CD4-positive, alpha-beta T cell treated with Interleukin-4 for 4 hours (primary cell): Measurements from ENCODE around the gene TRAF6.
"Not testable (repeated sequence)": the region's sequence is repeated elsewhere in the genome, so short reads cannot be mapped to it uniquely, and the experiment has no call there.

Experiments
- DNase-seq: peaks from one replicate; pipeline ENCODE4 v3.0.0-alpha.2; 2020

Gene TRAF6, protein sequence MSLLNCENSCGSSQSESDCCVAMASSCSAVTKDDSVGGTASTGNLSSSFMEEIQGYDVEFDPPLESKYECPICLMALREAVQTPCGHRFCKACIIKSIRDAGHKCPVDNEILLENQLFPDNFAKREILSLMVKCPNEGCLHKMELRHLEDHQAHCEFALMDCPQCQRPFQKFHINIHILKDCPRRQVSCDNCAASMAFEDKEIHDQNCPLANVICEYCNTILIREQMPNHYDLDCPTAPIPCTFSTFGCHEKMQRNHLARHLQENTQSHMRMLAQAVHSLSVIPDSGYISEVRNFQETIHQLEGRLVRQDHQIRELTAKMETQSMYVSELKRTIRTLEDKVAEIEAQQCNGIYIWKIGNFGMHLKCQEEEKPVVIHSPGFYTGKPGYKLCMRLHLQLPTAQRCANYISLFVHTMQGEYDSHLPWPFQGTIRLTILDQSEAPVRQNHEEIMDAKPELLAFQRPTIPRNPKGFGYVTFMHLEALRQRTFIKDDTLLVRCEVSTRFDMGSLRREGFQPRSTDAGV

GRCh38 chr11:36509694-36510593 is at the start of gene TRAF6:
TSS of gene TRAF6 (minus strand) at chr11:36510272. CDS start at chr11:36501515, 8,757 bp downstream.
- DNase-seq = peak; percentile 81

- peak; percentile 30 for DNase-seq
Observed at GRCh38 chr11:36558571-36559413, 48.7 kb upstream of the TRAF6 start.

DNA sequence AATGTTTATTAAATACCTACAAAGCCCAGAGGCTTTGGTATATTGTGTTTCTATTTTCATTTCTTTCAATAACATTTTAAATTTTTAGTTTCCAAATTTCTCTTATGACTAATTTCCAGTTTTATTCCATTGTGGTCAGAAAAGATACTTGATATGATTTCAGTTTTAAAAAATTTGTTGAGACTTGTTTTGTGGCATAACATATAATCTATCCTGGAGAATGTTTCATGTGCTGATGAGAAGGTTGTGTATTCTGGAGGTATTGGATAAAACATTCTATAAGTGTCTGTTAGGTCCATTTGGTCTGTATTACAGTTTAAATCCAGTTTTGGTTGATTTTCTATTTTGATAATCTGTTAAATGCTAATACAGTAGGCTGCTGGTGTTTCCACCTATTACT is 47.9 kb upstream of the TRAF6 start:
- no peak for DNase-seq

DNA sequence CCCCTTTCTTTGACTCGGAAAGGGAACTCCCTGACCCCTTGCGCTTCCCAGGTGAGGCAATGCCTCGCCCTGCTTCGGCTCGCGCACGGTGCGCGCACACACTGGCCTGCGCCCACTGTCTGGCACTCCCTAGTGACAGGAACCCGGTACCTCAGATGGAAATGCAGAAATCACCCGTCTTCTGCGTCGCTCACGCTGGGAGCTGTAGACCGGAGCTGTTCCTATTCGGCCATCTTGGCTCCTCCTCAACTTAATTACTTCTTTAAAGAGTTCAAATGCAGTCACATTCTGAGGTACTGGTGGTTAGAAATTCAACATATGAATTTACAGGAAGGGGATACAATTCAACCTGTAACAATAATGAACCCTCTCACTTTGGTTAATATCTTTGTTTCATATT is 47.3 kb upstream of the TRAF6 start:
- DNase-seq = not testable (repeated sequence)

DNA sequence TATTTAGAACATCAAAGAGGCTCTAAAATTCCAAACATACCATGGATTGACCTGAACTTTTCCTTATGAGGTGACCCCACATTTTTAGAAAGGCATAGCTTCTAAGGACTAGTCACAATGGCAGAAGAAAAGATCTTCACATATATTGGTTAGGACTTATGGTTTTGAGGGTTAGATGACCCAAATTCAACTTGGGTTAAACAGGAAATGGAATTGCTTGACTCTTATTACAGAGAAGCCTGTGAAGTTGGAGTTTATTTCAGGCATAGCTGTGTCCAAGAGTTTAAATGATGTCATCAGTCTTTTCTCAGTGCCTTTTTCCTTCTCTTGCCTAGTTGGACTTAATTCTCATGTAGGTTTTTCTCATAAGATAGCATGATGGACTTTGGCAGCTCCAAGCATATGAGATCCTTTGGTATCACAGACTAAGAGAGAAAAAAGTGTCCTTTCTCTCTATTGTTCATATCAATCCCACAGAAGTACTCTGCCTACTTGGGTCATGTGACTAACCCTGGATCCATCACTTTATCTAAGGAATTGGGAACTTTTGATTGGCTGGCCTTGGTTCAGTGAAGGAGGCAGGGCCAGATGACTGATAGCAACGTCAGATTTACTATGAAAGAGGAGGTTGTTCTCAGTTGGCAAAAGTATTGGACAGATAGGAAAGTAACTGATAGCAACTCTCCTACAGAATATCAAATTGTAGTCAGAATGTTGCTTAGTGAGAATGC is 40.5 kb upstream of the TRAF6 start:
- no peak for DNase-seq

- DNase-seq = peak; percentile 29
Observed at GRCh38 chr11:36540998-36541397, 30.9 kb upstream of the TRAF6 start.

GRCh38 chr11:36534276-36534840 is 24.3 kb upstream of the TRAF6 start:
- DNase-seq = no peak

- DNase-seq = no peak
Observed at GRCh38 chr11:36532941-36533601, 23.0 kb upstream of the TRAF6 start.

- DNase-seq = no peak
Observed at GRCh38 chr11:36530840-36531239, 20.8 kb upstream of the TRAF6 start.

GRCh38 chr11:36513965-36514364 is 3.9 kb upstream of the TRAF6 start:
- no peak for DNase-seq

DNA sequence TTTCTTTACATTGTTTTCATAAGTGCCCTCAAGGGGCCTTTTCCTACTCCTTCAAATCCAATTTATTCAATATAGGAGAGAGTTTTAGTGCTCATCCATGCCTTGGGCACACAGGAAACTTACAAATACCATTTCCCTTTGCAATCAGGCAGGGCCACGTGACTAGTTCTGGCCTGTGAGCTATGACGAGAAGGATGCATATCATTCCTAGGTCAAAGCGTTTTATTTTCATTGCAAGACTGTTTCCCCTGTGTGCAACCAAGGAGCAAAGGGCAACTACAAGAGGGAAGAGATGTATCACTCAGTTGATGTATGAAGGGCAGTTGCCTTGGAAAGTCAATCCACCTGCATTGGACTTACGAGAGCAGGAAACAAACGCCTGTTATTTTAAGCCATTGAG is 1.9 kb upstream of the TRAF6 start:
- no peak for DNase-seq

- not testable (repeated sequence) for DNase-seq
Observed at GRCh38 chr11:36511062-36511461, 990 bp upstream of the TRAF6 start.

DNA sequence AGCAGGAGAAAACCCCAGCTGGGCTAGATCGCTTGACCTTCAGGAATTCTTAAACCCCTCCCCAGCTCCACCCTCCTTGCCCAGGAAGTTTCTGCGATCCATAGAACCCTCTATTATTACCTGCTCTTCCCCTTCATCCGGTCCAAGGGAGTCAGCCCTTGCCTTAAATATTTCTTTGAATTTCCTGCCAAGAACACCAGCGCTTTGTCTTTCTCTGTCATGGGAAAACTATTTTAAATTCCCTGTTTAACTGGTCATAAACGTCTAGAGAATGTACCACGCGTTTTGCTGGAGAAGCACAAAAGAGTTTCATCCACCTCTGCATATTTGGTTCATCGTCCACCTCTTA is 496 bp upstream of the TRAF6 start:
- no peak for DNase-seq

DNA sequence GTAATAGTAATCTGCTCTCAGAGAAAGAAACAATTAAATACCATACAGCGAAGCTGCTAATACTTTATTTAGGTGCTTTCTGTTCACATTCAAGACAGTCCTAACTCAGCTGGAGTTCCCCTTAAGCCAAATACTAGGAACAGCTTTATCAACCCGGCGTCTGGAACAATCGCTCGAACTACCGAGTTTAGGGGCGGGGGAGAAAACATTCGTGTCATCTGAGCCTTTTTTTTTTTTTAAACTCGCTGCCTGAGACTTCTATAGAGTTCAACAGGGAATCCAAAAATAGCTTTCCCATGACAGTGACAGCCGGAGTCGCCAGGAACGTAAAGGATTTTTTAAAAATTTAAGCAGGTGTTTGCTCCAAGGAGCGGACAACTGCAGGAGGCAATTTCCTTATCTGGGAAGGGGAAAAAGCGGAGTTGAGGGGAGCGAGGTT is 852 bp downstream of the TRAF6 start:
- DNase-seq = peak; percentile 49

- DNase-seq = no peak
Observed at GRCh38 chr11:36508743-36509142, 1.3 kb downstream of the TRAF6 start.

- no peak for DNase-seq
Observed at GRCh38 chr11:36507824-36508489, 2.1 kb downstream of the TRAF6 start.

- no peak for DNase-seq
Observed at GRCh38 chr11:36501236-36501635, 8.8 kb downstream of the TRAF6 start.

DNA sequence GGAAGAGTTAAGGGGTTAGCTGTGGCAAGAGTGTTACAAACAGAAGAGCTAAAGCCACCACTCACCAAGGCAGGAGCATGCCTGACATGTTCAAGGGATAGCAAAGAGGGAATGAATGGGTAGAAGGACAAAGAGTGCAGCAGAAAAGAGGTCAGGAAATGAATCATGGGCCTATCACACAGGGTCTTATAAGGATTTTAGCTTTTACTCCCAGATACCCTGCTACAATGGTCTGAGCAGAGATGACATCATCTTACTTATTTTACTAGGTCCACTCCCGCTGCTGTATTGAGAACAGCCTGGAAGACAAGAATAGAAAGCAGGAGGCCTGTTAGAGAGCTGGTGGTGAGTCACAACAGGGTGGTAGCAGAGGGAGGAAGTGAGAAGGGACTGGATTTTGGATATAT is 9.8 kb downstream of the TRAF6 start:
- no peak for DNase-seq

DNA sequence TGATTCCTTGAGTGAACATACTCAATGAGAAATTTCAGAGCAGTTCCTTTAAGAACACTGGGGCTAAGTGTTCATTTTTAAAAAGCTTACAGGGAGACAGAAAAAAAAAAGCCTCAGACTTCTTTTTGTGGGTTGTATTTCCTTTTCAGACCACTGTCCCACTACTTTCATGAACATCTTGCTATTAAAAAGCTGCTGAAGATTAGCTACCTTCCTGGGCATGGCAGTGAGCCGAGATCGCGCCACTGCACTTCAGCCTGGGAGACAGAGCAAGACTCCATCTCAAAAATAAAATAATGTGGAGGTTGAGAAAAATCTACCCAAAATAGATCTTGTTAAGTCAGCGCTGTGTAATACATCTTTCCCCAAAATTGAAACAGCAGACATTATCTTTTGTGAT is 10.8 kb downstream of the TRAF6 start:
- DNase-seq = no peak

GRCh38 chr11:36498721-36499120 is 11.4 kb downstream of the TRAF6 start:
- no peak for DNase-seq

DNA sequence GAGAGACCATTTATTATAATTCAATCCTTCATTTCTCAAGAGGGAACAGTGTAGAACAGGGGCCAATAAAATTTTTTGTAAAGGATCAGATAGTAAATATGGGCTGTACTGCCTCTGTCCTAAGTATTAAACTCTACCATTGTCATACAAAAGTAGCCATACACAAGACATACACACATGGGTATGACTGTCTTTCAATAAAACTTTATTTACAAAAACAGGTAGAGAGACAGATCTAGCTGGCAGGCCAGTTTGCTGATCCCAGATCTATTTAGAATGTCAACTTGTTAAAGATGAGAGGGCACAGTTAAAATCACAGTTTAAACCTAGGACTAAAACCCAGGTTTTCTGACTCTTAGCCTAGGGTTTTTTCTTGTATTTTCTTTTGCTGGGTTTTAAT is 16.7 kb downstream of the TRAF6 start:
- DNase-seq = no peak
